ENCODE results near the gene NAP1L4. TPM values are rescaled to one million over a fixed set of nuclear protein-coding genes. Genes with fewer than 3 reads are reported as not detected.

The NAP1L4 gene
- total and polyA plus RNA-seq, 4 donors, result 65.4 to 109 (median 83.2) TPM

Other genes starting within 250 kb of the NAP1L4 start
- 10 to 100 TPM; 13.7 to 37.7 TPM for gene CDKN1C, start 106.6 kb downstream of the NAP1L4 start, total RNA-seq
- 10 to 100 TPM; 11.3 to 21.3 TPM for gene CDKN1C, start 106.6 kb downstream of the NAP1L4 start, polyA plus RNA-seq
- 1 to 10 TPM; 6.4 to 7.1 TPM for gene PHLDA2, start 62.9 kb downstream of the NAP1L4 start, total RNA-seq
- gene PHLDA2, start 62.9 kb downstream of the NAP1L4 start, polyA plus RNA-seq, result 10 to 100 TPM in 1 of 2 donors, 1 to 10 TPM in 1; 7.4 to 17.2 TPM
- gene CARS1, start 65.1 kb upstream of the NAP1L4 start, total RNA-seq, result 10 to 100 TPM; 37.7 to 38.9 TPM
- gene CARS1, start 65.1 kb upstream of the NAP1L4 start, polyA plus RNA-seq, result 10 to 100 TPM; 18.8 to 41.4 TPM
- 10 to 100 TPM; 64.1 to 69.1 TPM for gene OSBPL5, start 173.0 kb upstream of the NAP1L4 start, total RNA-seq
- gene OSBPL5, start 173.0 kb upstream of the NAP1L4 start, polyA plus RNA-seq, result 10 to 100 TPM; 11.9 to 48.4 TPM
- not detected for gene MRGPRG, start 226.5 kb upstream of the NAP1L4 start, total RNA-seq
- gene MRGPRG, start 226.5 kb upstream of the NAP1L4 start, polyA plus RNA-seq, result not detected
- not detected for gene MRGPRE, start 240.1 kb upstream of the NAP1L4 start, total RNA-seq
- not detected for gene MRGPRE, start 240.1 kb upstream of the NAP1L4 start, polyA plus RNA-seq

Data from aorta (tissue), 4 donors.